ENCODE data around the gene KRTAP5-11.
"Not testable (repeated sequence)": the region's sequence is repeated elsewhere in the genome, so short reads cannot be mapped to it uniquely, and the experiment has no call there.

KRTAP5-11 gene

GRCh38 chr11:71580057-71581003 is 2.3 kb downstream of the KRTAP5-11 start:
- DNase-seq: peak; percentile 50

GRCh38 chr11:71579513-71579912 is 3.2 kb downstream of the KRTAP5-11 start:
- DNase-seq: not testable (repeated sequence)

- DNase-seq: no peak
Measured at GRCh38 chr11:71577469-71578004, 5.1 kb downstream of the KRTAP5-11 start.

GRCh38 chr11:71576688-71577465 is 5.8 kb downstream of the KRTAP5-11 start:
- DNase-seq: not testable (repeated sequence)

GRCh38 chr11:71575723-71576424 is 6.8 kb downstream of the KRTAP5-11 start:
- DNase-seq: no peak

- DNase-seq: no peak
Measured at GRCh38 chr11:71574418-71574817, 8.3 kb downstream of the KRTAP5-11 start.

- DNase-seq: no peak
Measured at GRCh38 chr11:71572811-71573210, 9.9 kb downstream of the KRTAP5-11 start.

- not testable (repeated sequence) for DNase-seq
Measured at GRCh38 chr11:71571101-71571850, 11.4 kb downstream of the KRTAP5-11 start.

- DNase-seq: no peak
Measured at GRCh38 chr11:71568704-71569349, 13.8 kb downstream of the KRTAP5-11 start.

- DNase-seq: not testable (repeated sequence)
Measured at GRCh38 chr11:71567633-71568032, 15.0 kb downstream of the KRTAP5-11 start.

- not testable (repeated sequence) for DNase-seq
Measured at GRCh38 chr11:71566626-71567599, 15.8 kb downstream of the KRTAP5-11 start.

GRCh38 chr11:71566081-71566620 is 16.5 kb downstream of the KRTAP5-11 start:
- no peak for DNase-seq

- no peak for DNase-seq
Measured at GRCh38 chr11:71565263-71565662, 17.4 kb downstream of the KRTAP5-11 start, which contains the start of gene KRTAP5-10. KRTAP5-10 (plus strand) TSS chr11:71565563; CDS start chr11:71565588, 25 bp downstream.

- no peak for DNase-seq
Measured at GRCh38 chr11:71564430-71564829, 18.2 kb downstream of the KRTAP5-11 start.

- no peak for DNase-seq
Measured at GRCh38 chr11:71563406-71563805, 19.3 kb downstream of the KRTAP5-11 start.

- DNase-seq: no peak
Measured at GRCh38 chr11:71562120-71562519, 20.6 kb downstream of the KRTAP5-11 start.

- DNase-seq: no peak
Measured at GRCh38 chr11:71558996-71559395, 23.7 kb downstream of the KRTAP5-11 start.

- no peak for DNase-seq
Measured at GRCh38 chr11:71557257-71557656, 25.4 kb downstream of the KRTAP5-11 start.

- DNase-seq: no peak
Measured at GRCh38 chr11:71556018-71556417, 26.7 kb downstream of the KRTAP5-11 start.

GRCh38 chr11:71555508-71555907 is 27.2 kb downstream of the KRTAP5-11 start:
- no peak for DNase-seq
